ENCODE data around the gene GPSM1. TPM values are rescaled to one million over a fixed set of nuclear protein-coding genes. Genes with fewer than 3 reads are reported as not detected.

Gene GPSM1
- total and polyA plus RNA-seq, 9 of the 15 experiments (the other 6 are each of a cell fraction or from before 2014, with no cell fraction given): 0.04 to 14.2 (median 3.1) TPM

GRCh38 chr9:136277746-136278145 lies 49.6 kb upstream of the GPSM1 start:
- no TSS peak for BruUV-seq (replicated peaks)
- no peaks in the 10 kb centered on the region for H3K36me3 ChIP-seq (ENCODE audit: control insufficient read depth, insufficient read depth, low read length)
- H3K4me1 ChIP-seq (replicated peaks in 1 of 2; ENCODE audit: control insufficient read depth in 2 of 2, insufficient read depth in 2 of 2, low read length in 2 of 2): peaks cover 0 to 42% of the 10 kb centered on the region in 2 experiments; a peak in 2 of 5 replicates
- no peak overlapping the region for H3K4me2 ChIP-seq (ENCODE audit: insufficient read depth, low read length)
- POLR2A ChIA-PET: interaction anchor here (0.6 to 1.1 kb wide), 3 partner anchors 10 to 40 kb away, joined by 3 to 5 read pairs (median 3); no protein-coding TSS in a partner anchor
- no peaks in the 10 kb centered on the region for H3K79me2 ChIP-seq (ENCODE audit: control insufficient read depth, insufficient read depth, low read length)
- intact Hi-C loops (cut with micrococcal nuclease) (no loop called here), in situ Hi-C loops (cut with MboI) (loop anchor here (10.0 kb wide), 1 partner anchor 483 kb away; no protein-coding TSS in a partner anchor)
- DNase-seq (ENCODE audit: extremely low read depth in 1 of 4, low spot score in 3 of 4) (no peak), ATAC-seq (no peak), FAIRE-seq (no peak)
- H2AFZ ChIP-seq (ENCODE audit: low read depth, low read length): no peak overlapping the region
- 4% methylated on average over 14 of the region's 14 CpGs for WGBS (ENCODE audit: insufficient coverage, low coverage, missing lambda C conversion rate)
- H3K4me3 ChIP-seq: no peak overlapping the region
- H3K27me3 ChIP-seq (ENCODE audit: control insufficient read depth in 2 of 2, insufficient read depth in 2 of 2, low read length in 2 of 2): peaks cover 51 to 71% of the 10 kb centered on the region in 2 experiments
- no peak overlapping the region for H3K27ac ChIP-seq (ENCODE audit: extremely low read depth, low read depth, low read length)
- CTCF ChIA-PET (ENCODE audit: low intra/inter-chr PET ratio): no interaction called here
- H3K9ac ChIP-seq (ENCODE audit: insufficient read depth in 1 of 2, low read depth in 2 of 2, low read length in 2 of 2): no peak overlapping the region
- H4K20me1 ChIP-seq (replicated peaks; ENCODE audit: control insufficient read depth, insufficient read depth, low read length): peaks cover 13% of the 10 kb centered on the region; the same call in 1 of the 2 replicates
- no peaks in the 10 kb centered on the region; the same call in 1 of the 2 replicates for H3K9me3 ChIP-seq (replicated peaks; ENCODE audit: control insufficient read depth, insufficient read depth, low read depth, low read length)
- no peaks in the 10 kb centered on the region for H3K9me1 ChIP-seq (ENCODE audit: control insufficient read depth, insufficient read depth, low read length)
- TF ChIP-seq ZNF79 (CRISPR knock-in tag; IDR thresholded peaks at IDR 0.05; ENCODE audit: low read depth) (no peak), KAT7 (CRISPR knock-in tag; IDR thresholded peaks at IDR 0.05; ENCODE audit: borderline replicate concordance) (no peak), CTCF (IDR thresholded peaks at IDR 0.05 in 2 of 3, conservative IDR thresholded peaks at IDR 0.05 in 1 of 3; ENCODE audit: insufficient read depth in 2 of 3, low read depth in 1 of 3, low read length in 3 of 3) (peak in 2 of 3 experiments; percentile 23 to 33; a peak in 1 of 6 replicates), UBTF (IDR thresholded peaks at IDR 0.05; ENCODE audit: borderline replicate concordance in 1 of 2, low read depth in 2 of 2, low read length in 2 of 2) (0 out of 4 replicates have a peak, but pooled peaks of 1 of the 2 experiments have one; percentile 25)

All from K562 (cell line).